HG02981 (cell line): Measurements from ENCODE around the gene CEP41.

Source experiments
- ATAC-seq: cut with Tn5 transposase; IDR thresholded peaks from one replicate; pipeline ENCODE4 v1.9.1; 2021; ENCODE audit warnings: mild to moderate bottlenecking, moderate library complexity; ENCODE audit not compliant: unreplicated experiment

The CEP41 gene

DNA sequence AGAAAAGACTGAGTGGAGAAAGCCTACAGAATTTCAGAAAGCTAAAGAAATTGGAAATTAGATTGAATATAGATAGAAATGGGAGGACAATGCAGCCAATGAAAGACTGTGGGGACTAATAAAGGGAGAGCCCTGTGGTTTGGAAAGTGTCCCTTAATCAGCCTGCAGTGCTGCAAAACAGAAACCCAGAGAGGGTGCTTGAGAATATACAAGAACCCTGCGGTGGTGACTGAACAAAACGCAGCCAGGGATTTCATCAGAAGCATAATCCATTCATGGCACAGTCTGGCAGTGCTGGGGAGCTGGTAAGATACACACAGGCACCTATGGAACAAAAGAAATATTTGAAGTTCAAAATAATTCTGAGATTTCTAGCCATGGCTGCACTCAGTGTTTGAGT is 19.1 kb downstream of the CEP41 start:
- ATAC-seq, result no peak

DNA sequence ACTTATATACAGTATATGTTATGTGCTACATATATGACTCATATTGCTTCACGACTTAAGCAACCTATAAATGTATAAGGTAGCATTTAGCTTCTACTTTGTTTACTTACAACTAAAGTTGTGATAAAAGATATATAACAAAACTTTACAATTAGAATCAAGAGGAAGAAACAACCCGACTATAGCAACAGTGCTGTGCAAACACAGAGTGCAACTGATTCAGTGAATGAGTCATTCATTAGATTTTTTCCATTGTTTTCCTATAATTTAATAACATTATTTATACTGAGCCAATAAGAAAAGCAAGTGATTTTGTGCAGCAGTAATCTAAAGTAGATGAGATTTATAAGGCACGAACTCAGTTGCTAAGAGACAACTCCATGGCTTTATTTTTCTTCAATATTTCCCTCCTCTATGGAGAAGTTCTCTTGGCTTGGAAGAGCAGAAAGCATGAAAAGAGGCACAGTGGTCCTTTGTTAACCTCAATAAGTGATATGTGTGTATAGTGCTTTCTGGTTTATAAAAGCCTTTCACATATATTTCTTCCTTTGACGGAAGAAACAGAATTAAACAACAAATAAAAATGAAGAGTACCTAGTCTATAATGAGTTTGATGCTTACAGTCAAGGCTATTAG is 19.8 kb downstream of the CEP41 start:
- ATAC-seq, result no peak

- ATAC-seq, result no peak
Measured at GRCh38 chr7:130419658-130420057, 21.2 kb downstream of the CEP41 start.

DNA sequence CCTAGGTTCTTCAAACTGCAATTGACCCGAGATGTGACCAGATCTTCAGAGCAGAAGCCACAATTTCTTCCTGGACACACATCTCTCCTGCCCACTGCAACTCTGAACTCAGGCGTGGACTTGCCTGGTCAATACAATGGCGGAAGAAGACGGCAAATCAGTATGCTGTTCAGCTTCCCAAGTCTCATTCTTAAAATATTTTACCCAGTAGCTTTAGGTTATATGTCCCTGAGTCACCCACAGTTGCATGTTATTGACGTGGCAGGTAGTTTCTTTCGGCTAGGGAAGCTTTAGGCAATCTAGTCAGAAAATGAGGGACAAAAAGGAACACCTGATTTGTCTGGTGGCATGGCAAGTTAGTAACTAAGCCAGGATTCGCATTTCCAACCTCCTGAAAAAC is 22.5 kb downstream of the CEP41 start:
- ATAC-seq, result no peak

DNA sequence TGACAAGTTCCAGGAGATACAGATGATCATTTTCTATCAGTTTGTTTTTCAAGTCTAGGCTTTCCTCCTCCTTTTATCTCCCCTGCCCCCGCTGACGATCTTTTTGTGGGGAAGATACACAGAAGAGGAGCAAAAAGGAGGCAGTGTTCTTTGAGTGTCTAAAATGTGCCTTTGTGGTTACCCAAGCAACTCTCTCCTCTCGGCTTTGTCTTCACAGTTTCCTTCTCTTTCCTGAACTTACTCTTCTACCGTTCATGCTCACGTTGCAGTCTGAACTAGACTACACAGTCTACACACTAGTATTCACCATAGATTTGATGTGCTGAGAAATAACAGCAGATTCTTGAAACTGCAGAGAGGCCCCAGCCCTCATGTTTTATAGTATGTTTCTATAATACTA is 23.6 kb downstream of the CEP41 start:
- no peak for ATAC-seq

DNA sequence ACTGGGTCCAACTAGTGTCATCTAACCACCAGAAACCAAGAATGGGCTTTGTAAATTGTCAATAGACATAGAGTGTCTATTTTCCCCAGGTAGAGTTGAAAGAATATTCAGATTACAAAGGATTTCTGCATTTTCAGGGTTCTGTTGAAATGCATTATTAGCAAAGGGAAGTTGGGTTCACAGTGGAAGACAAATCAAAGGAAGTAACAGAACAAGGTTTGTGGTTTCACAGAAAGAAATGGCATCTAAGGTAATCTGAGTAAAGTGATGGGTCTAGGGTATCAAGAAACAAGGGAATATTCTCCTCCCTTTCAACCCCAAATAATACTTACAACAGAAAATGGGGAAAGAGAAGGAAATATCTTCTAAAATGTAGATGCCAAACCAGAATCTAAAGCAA is 25.8 kb downstream of the CEP41 start:
- ATAC-seq, result no peak

DNA sequence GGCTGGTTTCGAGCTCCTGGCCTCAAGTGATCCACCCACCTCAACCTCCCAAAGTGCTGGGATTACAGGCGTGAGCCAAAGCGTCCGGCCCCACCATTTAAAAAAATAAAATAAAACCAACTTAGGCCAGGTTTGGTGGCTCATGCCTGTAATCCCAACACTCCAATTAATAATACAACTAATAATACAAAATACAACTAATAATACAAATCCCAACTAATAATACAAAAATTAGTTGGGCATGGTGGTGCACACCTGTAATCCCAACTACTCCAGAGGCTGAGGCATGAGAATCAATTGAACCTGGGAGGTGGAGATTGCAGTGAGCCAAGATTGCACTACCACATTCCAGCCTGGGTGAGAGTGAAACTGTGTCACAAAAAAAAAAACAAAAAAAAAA is 27.6 kb downstream of the CEP41 start:
- ATAC-seq, result no peak

DNA sequence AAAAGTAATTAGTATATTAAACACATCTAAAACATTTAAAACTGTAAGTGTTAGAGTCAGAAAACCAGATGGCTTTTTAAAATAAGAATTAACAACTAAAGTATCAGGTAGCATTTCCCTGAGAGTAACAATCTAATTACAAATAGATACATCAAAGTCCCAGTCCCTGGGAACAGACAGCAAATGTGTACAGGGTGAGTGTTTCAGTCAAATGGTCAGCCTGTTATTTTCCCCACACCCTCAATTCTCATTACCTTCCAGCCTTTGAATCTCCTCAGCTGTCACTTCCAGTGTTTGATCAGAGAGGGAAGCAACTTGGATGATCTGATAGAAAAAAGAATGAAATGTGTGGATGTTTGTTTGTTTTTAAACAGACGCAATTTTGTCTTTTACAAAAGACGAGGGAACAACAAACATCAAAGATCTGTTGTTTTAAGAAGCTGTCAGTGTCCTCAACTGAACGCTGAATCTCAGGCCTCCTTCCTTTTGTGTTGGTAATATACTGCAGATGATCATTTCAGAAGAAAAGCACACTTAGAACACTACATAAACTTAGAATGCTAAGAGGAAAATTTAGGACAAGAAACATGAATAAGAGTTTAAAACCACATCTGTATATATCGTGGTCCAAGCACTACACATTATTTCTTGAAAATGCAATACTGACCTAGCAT is 29.8 kb downstream of the CEP41 start:
- no peak for ATAC-seq

- no peak for ATAC-seq
Measured at GRCh38 chr7:130409712-130410072, 31.1 kb downstream of the CEP41 start.

GRCh38 chr7:130409067-130409711 is 31.6 kb downstream of the CEP41 start:
- no peak for ATAC-seq

- ATAC-seq, result no peak
Measured at GRCh38 chr7:130405003-130405402, 35.8 kb downstream of the CEP41 start.

DNA sequence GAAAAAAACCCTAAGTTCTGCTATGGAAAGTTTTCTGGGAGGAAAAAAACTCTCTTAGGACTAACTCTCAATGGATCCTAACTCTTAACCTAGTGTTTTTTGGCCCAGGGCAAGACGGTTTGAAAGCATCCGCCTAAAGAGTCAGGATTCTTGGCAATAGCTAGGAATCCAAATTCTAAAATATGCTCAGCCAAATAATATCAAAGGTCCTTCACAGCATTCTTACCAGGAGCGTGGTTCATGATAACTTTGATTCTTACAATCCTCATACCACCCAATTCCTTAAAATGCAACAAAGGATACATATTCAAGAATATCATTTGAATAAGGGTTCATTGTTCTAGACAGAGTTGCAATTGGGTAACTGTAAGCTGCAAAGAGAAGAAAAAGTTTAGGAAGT is 39.2 kb downstream of the CEP41 start:
- no peak for ATAC-seq

DNA sequence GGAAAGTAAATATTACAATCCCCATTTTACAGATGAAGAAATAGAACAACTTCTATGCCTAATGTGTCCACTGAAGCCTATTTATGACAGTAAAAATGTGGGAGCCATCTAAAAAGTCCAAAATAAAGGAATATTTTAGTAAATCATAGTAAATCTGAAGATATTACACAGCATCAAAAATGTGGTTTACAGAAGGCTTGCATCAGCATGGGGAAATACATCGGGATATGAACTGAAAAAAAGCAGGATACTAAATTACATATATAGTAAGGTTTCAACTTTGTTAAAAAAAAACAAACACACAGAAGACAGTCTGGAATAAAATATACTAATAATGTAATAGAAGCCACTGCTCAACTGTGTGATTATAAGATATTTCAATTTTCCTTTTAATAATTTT is 39.7 kb downstream of the CEP41 start:
- ATAC-seq, result no peak

- no peak for ATAC-seq
Measured at GRCh38 chr7:130400120-130400572, 40.7 kb downstream of the CEP41 start.

DNA sequence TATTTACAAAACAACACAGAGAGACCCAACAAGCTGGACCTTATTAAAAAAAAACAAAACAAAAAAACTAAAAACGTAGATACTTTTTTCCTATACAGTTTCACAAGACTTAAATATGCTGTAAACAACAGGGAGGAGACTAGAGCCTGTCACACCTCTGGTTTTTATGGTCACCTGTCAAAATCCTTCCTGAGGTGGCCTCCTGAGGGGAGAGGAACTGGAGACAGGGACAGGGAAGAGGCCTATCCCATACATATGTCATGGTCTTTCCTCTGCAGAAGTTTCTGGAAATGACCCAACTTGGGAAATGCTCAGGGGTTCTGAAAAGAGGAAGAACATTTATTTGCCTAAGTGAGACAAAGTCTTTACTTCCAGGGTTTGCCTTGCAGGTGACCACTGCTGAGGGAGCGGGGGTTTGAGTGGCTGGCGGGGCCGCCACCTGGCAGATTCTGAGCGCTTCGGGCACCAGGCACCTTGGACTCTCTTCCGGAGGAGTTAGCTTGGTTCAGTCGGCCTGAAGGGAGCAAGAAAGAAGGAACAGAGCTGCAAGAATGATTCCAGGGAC is 42.2 kb downstream of the CEP41 start:
- ATAC-seq, result no peak

GRCh38 chr7:130397758-130398073 is 43.1 kb downstream of the CEP41 start:
- ATAC-seq, result no peak

DNA sequence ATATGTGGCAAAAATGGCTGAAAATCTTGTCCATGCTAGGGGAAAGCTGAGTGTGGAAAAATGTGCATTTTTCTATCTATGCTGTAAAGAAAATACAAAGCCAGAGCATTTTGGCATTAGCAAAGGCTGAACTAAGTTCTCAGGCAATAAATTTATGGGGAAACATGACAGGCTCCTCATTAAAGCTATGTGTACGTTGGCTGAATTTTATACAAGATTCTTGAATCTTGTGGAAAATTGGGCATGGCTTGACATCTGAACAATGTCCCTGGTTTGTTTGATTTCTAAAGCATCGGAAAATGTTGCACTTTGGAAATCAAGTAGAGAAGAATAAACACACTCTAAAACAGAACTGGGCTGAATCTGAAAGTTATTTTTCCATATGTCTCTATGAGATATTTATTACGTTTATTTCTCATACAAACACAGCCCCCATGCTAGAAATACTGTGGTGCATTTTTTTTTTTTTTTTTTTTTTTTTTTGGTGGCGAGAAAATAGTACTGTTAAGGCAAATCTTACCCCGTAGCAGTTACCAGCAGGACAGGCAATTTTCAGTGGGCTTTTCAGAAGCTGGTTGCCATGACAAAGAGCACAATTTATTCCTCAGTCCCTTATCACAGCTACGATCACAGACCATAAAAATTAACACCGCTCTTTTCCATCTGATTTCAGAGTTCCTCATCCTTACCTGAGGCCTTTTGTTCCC is 43.6 kb downstream of the CEP41 start:
- no peak for ATAC-seq

GRCh38 chr7:130396109-130396508 is 44.7 kb downstream of the CEP41 start:
- no peak for ATAC-seq

GRCh38 chr7:130395421-130395820 is 45.4 kb downstream of the CEP41 start:
- no peak for ATAC-seq

DNA sequence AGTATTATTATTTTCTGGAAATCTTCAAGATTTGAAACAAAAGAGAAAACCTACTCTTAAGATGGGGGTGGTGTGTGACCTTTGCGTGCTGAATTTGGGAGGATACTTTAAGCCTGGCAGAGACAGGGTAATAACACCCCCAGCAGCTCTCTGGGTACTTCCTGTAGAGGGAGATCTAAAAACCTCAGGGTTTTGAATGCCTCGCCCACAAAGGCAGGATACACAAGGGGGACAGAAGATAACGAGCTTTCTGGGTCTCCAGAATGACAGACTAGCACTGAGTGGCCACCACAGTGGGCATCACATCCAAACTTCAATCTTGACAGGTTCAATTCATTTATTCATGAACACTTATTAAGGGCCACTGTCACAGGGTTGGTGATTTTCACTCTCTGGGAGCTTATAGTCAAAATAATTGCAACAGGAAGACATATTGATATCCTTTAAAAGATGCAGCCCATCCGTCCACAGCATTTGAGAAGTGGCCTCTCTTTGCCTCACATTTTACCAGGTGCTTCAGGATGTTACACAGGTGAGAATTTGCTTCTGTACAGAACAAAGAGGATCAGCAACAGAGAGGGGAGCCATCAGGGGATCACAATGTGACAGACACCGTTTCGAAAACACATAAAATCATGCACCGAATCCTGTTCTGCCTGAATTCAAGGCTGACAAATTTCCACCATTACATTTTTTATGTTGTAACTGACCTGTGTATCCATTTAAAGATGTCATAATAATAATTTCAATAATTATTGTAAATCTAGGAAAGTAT is 46.2 kb downstream of the CEP41 start:
- no peak for ATAC-seq

DNA sequence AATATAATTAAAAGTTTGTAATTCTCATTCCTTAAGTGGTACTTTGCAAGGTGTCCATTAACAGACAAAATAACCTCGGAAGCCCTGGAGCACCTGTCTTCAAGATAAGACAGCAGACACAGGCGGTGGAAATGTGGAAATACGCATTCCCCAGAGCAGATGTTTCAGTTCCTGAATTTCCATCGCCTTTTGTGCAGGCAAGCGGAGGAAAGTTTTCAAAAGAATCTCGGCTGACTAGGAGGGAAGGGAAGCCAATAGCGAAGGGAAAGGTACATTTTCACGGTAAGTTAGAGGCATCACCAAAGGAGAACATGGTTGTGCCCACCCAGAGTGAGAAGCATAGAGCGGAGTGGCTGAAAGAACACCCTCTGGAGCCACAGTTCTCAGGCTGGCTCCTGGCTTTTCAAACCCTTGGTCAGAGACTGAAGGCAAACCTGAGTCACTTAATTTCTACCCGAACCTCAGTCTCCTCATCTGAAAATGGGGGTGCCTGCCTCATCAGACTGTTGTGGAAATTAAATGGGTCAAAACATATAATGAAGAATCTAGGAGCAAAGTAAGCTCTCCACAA is 46.9 kb downstream of the CEP41 start:
- ATAC-seq, result no peak
